GM12801 (cell line): Measurements from ENCODE around the gene ZNF627.

Source experiments
- TF ChIP-seq, protein P1 (sequence below): IDR thresholded peaks from one replicate; pipeline ENCODE4 v1.5.1; 2011; ENCODE audit warnings: control low read depth; ENCODE audit not compliant: insufficient read length; ENCODE audit errors: extremely low read depth

ZNF627 gene

DNA sequence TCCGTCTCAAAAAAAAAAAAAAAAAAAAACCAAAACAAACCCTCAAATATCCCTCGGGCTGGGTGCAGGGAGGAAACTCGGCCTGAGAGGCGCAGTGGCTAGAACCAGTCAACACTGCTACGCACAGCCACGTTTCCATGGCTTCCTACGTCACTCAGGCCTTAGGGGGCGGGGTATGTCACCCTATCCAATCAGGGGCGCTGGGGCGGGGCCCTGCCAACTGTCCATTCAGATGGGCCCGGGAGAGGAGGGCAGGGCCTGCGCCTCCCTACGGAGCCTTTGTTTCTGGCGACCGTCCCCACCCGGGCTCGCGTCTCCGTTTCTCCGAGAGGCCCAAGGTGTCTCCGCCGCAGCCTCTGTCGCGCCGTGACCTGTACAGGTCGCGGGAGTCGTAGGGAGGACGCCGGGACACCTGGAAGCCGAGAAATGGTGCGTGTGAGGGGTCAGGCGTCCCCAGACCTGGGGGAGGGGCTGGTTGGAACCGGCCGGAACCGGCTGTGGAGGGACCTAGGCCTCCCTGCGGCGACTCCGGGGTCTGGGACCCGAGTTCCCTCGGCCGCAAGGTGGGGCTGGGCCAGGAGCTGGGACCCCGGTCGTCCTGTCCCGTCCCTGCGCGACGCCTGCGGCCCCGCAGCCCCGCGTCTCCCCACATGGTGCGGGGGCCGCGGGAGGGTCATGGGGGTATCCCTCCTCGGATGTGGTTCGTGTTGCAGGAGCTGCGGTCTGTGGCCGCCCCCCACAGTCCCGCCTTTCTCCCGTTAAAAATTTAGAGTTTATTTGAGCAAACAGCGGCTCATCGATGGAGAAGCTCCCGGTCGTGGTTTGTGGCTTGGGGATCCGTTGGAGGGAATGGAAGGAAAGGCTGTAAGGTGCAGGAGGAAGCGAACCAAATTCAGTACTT, at the start of gene ZNF627:
Gene ZNF627 (plus strand): TSS at position 282 of the 901 bp plus-strand sequence. CDS start 145 bp downstream, at position 427.
- TF ChIP-seq, protein P1, sequence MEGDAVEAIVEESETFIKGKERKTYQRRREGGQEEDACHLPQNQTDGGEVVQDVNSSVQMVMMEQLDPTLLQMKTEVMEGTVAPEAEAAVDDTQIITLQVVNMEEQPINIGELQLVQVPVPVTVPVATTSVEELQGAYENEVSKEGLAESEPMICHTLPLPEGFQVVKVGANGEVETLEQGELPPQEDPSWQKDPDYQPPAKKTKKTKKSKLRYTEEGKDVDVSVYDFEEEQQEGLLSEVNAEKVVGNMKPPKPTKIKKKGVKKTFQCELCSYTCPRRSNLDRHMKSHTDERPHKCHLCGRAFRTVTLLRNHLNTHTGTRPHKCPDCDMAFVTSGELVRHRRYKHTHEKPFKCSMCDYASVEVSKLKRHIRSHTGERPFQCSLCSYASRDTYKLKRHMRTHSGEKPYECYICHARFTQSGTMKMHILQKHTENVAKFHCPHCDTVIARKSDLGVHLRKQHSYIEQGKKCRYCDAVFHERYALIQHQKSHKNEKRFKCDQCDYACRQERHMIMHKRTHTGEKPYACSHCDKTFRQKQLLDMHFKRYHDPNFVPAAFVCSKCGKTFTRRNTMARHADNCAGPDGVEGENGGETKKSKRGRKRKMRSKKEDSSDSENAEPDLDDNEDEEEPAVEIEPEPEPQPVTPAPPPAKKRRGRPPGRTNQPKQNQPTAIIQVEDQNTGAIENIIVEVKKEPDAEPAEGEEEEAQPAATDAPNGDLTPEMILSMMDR = no peak

DNA sequence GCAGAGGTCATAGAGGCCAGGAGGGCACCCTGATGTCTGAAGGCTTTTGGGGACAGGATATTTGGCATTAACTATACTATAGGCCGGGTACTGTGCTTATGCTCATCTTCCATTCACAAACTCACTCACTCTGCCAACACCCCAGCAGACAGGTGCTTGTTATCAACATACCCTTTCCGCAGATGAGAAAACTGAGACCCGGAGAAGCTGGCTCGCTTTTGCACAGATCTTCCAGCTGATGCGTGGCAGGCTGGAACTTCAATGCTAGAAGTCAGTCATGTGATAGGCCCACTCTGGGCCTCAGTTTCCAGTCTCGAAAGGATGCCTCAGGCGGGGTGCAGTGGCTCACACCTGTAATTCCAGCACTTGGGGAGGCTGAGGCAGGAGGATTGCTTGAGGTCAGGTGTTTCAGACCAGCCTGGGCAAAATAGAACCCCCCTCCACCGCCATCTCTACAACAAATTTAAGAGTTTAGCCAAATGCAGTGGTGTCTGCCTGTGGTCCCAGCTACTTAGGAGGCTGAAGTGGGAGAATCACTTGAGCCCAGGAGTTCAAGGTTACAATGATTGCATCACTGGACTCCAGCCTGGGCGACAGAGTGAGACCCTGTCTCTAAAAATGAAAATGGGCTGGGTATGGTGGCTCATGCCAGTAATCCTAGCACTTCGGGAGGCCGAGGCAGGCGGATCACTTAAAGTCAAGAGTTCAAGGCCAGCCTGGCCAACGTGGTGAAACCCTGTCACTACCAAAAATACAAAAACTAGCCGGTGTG, 49.2 kb upstream of the ZNF627 start:
- TF ChIP-seq, protein P1 = no peak

DNA sequence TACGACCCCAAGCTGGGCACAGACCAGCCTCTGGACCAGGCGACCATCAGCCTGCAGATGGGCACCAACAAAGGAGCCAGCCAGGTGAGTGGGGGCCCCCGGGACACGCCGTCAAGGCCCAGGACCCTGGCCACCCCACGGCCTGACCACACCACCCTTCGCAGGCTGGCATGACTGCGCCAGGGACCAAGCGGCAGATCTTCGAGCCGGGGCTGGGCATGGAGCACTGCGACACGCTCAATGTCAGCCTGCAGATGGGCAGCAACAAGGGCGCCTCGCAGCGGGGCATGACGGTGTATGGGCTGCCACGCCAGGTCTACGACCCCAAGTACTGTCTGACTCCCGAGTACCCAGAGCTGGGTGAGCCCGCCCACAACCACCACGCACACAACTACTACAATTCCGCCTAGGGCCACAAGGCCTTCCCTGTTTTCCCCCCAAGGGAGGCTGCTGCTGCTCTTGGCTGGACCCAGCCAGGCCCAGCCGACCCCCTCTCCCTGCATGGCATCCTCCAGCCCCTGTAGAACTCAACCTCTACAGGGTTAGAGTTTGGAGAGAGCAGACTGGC, 47.8 kb upstream of the ZNF627 start:
- TF ChIP-seq, protein P1 = no peak

DNA sequence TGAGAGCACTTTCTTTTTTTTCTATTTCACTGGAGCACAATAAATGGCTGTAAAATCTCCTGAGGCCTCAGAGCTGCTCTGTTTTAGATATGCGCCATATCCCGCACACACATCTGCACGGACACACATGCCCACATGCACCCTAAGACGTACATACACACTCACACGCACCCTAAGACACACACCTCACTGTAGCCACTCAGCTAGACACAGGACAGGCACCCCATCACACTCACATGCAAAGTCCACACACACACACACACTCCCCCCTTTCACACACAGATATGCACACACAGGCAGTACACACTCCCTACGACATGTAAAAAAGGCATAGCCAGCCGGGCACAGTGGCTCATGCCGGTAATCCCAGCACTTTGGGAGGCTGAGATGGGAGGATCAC, 47.0 kb upstream of the ZNF627 start:
- TF ChIP-seq, protein P1 = no peak

DNA sequence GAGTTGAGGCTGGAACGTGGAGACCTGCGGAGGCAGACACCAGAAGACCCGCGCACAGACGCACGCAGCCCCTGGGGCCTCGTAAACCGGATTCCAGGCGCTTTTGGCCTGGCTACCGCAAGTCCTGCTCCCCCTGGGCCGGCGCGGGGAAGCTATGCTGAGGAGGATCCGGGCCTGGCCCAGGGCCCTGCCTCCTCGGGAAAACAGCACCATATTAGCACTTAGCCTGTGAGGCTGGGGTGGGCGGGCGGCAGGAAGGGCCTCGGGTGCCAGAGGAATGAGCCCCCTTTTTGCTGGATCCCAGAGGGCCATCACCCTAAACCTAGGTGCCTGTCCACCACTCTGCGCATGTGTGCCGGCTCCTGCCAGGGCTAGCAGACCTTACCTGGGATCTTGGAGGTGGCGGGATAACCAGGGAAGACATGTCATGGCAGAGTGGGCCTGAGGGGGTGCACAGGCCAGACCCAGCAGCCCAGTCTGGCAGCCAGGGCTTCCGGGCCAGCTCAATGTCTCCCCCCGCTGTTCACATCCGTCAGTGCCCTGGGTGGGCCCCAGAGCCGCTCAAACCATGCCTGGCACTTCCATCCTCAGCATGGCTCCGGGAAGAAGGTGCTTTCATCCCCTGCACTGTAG, 45.6 kb upstream of the ZNF627 start:
- TF ChIP-seq, protein P1 = no peak

DNA sequence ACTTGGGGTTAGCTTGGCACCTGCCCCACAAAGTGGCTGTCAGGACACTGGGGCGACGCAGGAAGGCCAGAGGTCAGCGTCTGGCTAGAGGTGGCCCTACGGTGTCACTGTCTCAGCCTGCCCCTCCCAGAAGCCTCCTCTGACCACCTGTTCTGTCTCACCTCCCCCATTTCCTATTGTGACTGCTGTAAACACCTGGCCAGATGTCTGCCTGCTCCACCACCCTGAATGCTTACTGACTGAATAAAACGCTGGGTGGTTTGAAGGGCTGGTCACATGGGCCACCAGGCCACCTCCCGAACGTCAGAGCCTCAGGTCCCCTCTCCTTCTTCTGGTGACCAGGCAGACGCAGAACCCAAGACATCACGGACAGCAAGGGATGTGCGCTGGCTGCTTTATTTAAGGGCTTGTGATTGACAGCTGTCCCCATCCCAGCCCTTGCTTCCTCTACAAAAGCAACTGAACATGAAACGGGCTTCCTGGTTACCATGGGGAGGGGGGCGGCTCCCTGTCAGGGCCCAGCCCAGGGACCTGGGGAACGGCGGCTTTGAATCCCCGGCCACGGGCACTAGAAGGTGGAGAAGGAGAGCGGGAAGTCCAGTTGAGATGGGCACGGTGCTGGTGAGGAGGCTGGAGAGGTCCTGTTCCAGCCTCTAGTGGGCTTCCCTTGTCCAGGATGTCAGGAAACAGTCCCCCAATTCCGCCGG, 44.5 kb upstream of the ZNF627 start:
- TF ChIP-seq, protein P1 = no peak
